Psoas muscle (tissue), 8 donors: Measurements from ENCODE around the gene GAGE10. TPM values are rescaled to one million over a fixed set of nuclear protein-coding genes. Genes with fewer than 3 reads are reported as not detected.
A peak's percentile ranks its signal among the peaks of the same experiment; 100 is the strongest.

Experiments used
- ATAC-seq, 4 donors: fragments of 200-7000 bp; cut with Tn5 transposase; one replicate each; pipeline ENCODE4 v1.9.1; 2020; ENCODE audit warnings: moderate library complexity in 3 of 4, mild to moderate bottlenecking in 2 of 4
- DNase-seq, 2 donors: peaks; one replicate each; pipeline ENCODE4 v3.0.0-alpha.2; 2020
- H3K27ac ChIP-seq: fragments of 200-600 bp; one replicate; pipeline ENCODE4 v1.8.0; 2022
- H3K27me3 ChIP-seq, 3 donors: fragments of 200-600 bp in 1 of 3; one replicate each; pipeline versions ENCODE4 v1.6.1 to v1.8.0; 2013 to 2022; ENCODE audit warnings: low read length in 2 of 3, mild to moderate bottlenecking in 2 of 3, moderate library complexity in 1 of 3; ENCODE audit not compliant: insufficient read depth in 3 of 3
- H3K36me3 ChIP-seq, 2 donors: fragments of 200-600 bp in 1 of 2; one replicate each; pipeline versions ENCODE4 v1.6.1 to v1.8.0; 2013 to 2022; ENCODE audit warnings: low read depth in 1 of 2, mild to moderate bottlenecking in 1 of 2, moderate library complexity in 1 of 2; ENCODE audit not compliant: insufficient read depth in 1 of 2
- H3K4me1 ChIP-seq: fragments of 200-600 bp; one replicate; pipeline ENCODE4 v1.8.0; 2022
- H3K4me3 ChIP-seq: fragments of 200-600 bp; one replicate; pipeline ENCODE4 v1.8.0; 2022; ENCODE audit warnings: mild to moderate bottlenecking
- H3K9me3 ChIP-seq: fragments of 200-600 bp; one replicate; pipeline ENCODE4 v1.8.0; 2022
- WGBS, 3 donors: extraction: QIAGEN DNeasy Blood & Tissue Kit; methylation state at CpG; one replicate each; pipeline versions ENCODE4 v1.1.6 to v1.1.7; 2013; 5-methylcytosine and 5-hydroxymethylcytosine counted together
- intact Hi-C, 2 donors: fragments of 100-400 bp; cut with DNase I; formaldehyde crosslinking; loops; one replicate each; pipeline versions ENCODE4 v1.11.0 to v1.14.2; 2022
- polyA plus RNA-seq, 3 donors: library from polyadenylated mRNA; stranded (reverse); fragments of 200-250 nt; gene quantifications; one replicate each; pipeline ENCODE4 v1.2.3, GENCODE V29; 2013
- total RNA-seq, 4 donors: library from RNA; stranded (reverse); fragmentation: NEBNext Ultra II Directional in 2 of 4; extraction: Animal tissue kit (Norgen Biotek cat#: 25700) in 2 of 4; gene quantifications; one replicate each; pipeline versions ENCODE4 v1.2.1 to v1.2.4, GENCODE V29; 2021 to 2023
- TF ChIP-seq, protein P1 (sequence below): fragments of 200-600 bp; IDR thresholded peaks from one replicate; pipeline ENCODE4 v1.8.0; 2022; ENCODE audit warnings: antibody characterized with exemption
- donor health status: healthy with polysubstance abuse.
- donor health status: DM: no; HTN: no; CAD: no; lungs with moderate emphysema.
- donor health status: Bipolar disorder and iron deficiency.
- donor health status: healthy.
- donor health status: DM: yes; HTN: yes; CAD: no.
- donor health status: DM: no; HTN: no; CAD: no.
- donor health status: DM: no; HTN: no; CAD: no.
- donor health status: DM: yes; HTN: yes; CAD: no.

The GAGE10 gene
- total and polyA plus RNA-seq, 7 donors, result not detected

GRCh38 chrX:49269010-49269766, 34.3 kb upstream of the GAGE10 start:
- Histone ChIP-seq H3K4me1 (no peaks in the 10 kb centered on the region), H3K9me3 (no peaks in the 10 kb centered on the region), H3K27ac (peak overlapping the region; percentile 87), H3K36me3 (no peaks in the 10 kb centered on the region), H3K27me3 (peaks cover 0 to 3% (median 0%) of the 10 kb centered on the region in 3 donors), H3K4me3 (peak overlapping the region; percentile 80)
- TF ChIP-seq, protein P1, sequence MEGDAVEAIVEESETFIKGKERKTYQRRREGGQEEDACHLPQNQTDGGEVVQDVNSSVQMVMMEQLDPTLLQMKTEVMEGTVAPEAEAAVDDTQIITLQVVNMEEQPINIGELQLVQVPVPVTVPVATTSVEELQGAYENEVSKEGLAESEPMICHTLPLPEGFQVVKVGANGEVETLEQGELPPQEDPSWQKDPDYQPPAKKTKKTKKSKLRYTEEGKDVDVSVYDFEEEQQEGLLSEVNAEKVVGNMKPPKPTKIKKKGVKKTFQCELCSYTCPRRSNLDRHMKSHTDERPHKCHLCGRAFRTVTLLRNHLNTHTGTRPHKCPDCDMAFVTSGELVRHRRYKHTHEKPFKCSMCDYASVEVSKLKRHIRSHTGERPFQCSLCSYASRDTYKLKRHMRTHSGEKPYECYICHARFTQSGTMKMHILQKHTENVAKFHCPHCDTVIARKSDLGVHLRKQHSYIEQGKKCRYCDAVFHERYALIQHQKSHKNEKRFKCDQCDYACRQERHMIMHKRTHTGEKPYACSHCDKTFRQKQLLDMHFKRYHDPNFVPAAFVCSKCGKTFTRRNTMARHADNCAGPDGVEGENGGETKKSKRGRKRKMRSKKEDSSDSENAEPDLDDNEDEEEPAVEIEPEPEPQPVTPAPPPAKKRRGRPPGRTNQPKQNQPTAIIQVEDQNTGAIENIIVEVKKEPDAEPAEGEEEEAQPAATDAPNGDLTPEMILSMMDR, result no peak
- WGBS, 3 donors, result 0 to 47% (median 0%) methylated on average over 36 to 45 of the region's 45 CpGs
- peak; percentile 96 to 98 for DNase-seq
- intact Hi-C loops, result no loop called here
- peak; percentile 93 to 95 (median 94) for ATAC-seq

DNA sequence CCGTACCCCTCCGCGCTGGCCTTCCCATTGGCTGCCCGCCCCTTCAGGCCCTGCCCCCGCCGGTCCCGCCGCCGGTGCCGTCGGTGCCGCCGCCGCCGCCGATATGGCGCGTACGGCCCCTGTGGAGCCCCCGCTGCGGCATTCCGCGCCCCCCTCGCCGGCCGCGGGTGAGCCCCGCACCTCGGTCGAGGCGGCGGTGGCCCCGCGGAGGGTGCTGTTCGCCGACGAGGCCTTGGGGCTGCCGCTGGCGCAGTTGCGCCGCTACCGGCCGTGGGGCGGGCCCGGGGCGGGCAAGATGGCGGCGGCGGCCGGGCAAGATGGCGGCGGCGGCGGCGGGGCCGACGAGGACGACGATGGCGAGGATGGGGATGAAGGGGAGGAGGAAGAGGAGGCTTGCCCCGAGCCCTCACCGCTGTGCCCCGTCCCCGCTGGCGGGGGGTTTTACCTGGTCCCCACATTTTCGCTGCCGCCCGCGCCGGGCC, 33.6 kb upstream of the GAGE10 start, which contains the start of gene PPP1R3F:
Gene PPP1R3F (plus strand): TSS at position 27 of the 482 bp plus-strand sequence. CDS start 77 bp downstream, at position 104.
- Histone ChIP-seq H3K36me3 (no peaks in the 10 kb centered on the region), H3K9me3 (no peaks in the 10 kb centered on the region), H3K27me3 (peaks cover 0 to 8% (median 0%) of the 10 kb centered on the region in 3 donors), H3K27ac (peak within 1 kb of the TSS; percentile 87), H3K4me3 (peak within 1 kb of the TSS; percentile 80), H3K4me1 (no peaks in the 10 kb centered on the region)
- ATAC-seq (peak; percentile 6 to 28 (median 24)), DNase-seq (peak in 1 of 2 donors; percentile 65)
- intact Hi-C loops, result no loop called here
- 0 to 36% (median 1%) methylated on average over 15 to 57 of the region's 70 CpGs for WGBS, 3 donors
- TF ChIP-seq, protein P1, result no peak

DNA sequence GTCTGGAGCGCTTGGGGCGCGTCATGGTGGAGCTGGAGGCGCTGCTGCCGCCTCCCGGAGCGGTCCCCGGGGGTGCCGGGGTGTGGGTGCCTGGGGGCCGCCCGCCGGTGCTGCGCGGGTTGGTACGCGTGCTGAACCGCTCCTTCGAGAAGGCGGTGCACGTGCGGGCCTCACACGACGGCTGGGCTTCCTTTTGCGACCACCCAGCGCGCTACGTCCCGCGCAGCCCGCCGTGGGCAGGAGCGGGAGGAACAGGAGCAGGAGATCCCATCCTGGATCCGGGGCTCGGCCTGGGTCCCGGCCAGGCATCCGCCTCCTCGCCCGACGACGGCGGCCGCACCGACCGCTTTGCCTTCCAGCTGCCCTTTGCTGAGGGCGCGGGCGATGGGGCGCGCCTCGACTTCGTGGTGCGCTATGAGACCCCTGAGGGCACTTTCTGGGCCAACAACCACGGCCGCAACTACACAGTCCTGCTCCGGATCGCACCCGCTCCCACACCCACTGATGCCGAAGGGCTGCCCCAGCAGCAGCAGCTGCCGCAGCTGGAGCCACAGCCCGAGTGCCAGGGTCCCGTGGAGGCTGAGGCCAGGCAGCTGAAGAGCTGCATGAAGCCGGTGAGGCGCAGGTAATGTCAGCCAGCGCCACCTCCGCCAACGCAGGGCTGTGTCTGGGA, 33.1 kb upstream of the GAGE10 start:
- Histone ChIP-seq H3K9me3 (no peaks in the 10 kb centered on the region), H3K36me3 (no peaks in the 10 kb centered on the region), H3K4me1 (no peaks in the 10 kb centered on the region), H3K4me3 (peak overlapping the region; percentile 80), H3K27ac (peak overlapping the region; percentile 87), H3K27me3 (peaks cover 0 to 4% (median 0%) of the 10 kb centered on the region in 3 donors)
- 37 to 61% (median 57%) methylated on average over 25 to 66 of the region's 66 CpGs for WGBS, 3 donors
- DNase-seq (no peak), ATAC-seq (no peak)
- TF ChIP-seq, protein P1, result no peak
- intact Hi-C loops, result no loop called here

GRCh38 chrX:49271341-49271740, 32.1 kb upstream of the GAGE10 start:
- no peak for DNase-seq
- H3K27me3 ChIP-seq, result peaks cover 0 to 4% (median 0%) of the 10 kb centered on the region in 3 donors
- no peaks in the 10 kb centered on the region for H3K9me3 ChIP-seq
- intact Hi-C loops, result no loop called here
- H3K36me3 ChIP-seq, result no peaks in the 10 kb centered on the region
- H3K4me1 ChIP-seq, result no peaks in the 10 kb centered on the region
- ATAC-seq, result no peak
- H3K4me3 ChIP-seq, result peak overlapping the region; percentile 80
- TF ChIP-seq, protein P1, result no peak
- H3K27ac ChIP-seq, result no peak overlapping the region
- 76 to 90% (median 83%) methylated on average over 2 of the region's 2 CpGs for whole genome bisulfite sequencing, 3 donors
